B cell (primary cell): ENCODE data around the gene FAM107B. TPM values are rescaled to one million over a fixed set of nuclear protein-coding genes. Genes with fewer than 3 reads are reported as not detected.

ENCODE experiments used
- ATAC-seq: fragments of 200-7000 bp; cut with Tn5 transposase; one replicate; pipeline ENCODE4 v1.10.0; 2021; ENCODE audit warnings: low read depth, mild to moderate bottlenecking, moderate number of reproducible peaks, moderate library complexity
- CTCF ChIA-PET: fragments of 350-600 bp; sonication (Branson Sonifier 250); formaldehyde crosslinking; loops from one replicate; lab custom pipeline; 2021; ENCODE audit warnings: antibody characterized with exemption, inconsistent platforms; lab: Charles Lee
- POLR2A ChIA-PET: fragments of 350-600 bp; sonication (Branson Sonifier 250); formaldehyde crosslinking; loops from one replicate; lab custom pipeline; 2021; ENCODE audit warnings: antibody characterized with exemption; lab: Charles Lee
- DNase-seq: peaks from one replicate; pipeline ENCODE4 v3.0.0; 2013
- H2AFZ ChIP-seq: 2 replicates; pipeline ENCODE4 v1.6.1; 2012; ENCODE audit warnings: mild to moderate bottlenecking, low read depth, low read length; ENCODE audit not compliant: insufficient read depth, poor library complexity, severe bottlenecking
- H3K27ac ChIP-seq, 2 donors: 1 replicate in 1 of 2; 2 replicates in 1 of 2; pipeline ENCODE4 v1.5.1; 2012 to 2013; ENCODE audit warnings: low read length in 2 of 2, mild to moderate bottlenecking in 2 of 2, moderate library complexity in 1 of 2
- H3K27me3 ChIP-seq, 4 experiments: fragments of 200-600 bp in 1 of 4; sonication (generic) in 1 of 4; replicated peaks in 1 of 4; 1 replicate in 2 of 4; 2 replicates in 2 of 4; pipeline versions ENCODE4 v1.6.1 to v1.7.0; 2013 to 2016; ENCODE audit warnings: low read length in 3 of 4, mild to moderate bottlenecking in 2 of 4, mixed read lengths in 1 of 4, moderate library complexity in 1 of 4; ENCODE audit not compliant: insufficient read depth in 4 of 4, control insufficient read depth in 3 of 4; ENCODE audit errors: control extremely low read depth in 1 of 4
- H3K36me3 ChIP-seq, 2 experiments: replicated peaks in 1 of 2; 1 replicate in 1 of 2; 2 replicates in 1 of 2; pipeline versions ENCODE4 v1.6.1 to v1.7.1; 2013; ENCODE audit warnings: low read length in 1 of 2; ENCODE audit not compliant: insufficient read depth in 2 of 2, control insufficient read depth in 1 of 2; ENCODE audit errors: control extremely low read depth in 1 of 2, extremely low read depth in 1 of 2
- H3K4me1 ChIP-seq, 2 donors: fragments of 200-600 bp in 1 of 2; sonication (generic) in 1 of 2; 1 replicate in 1 of 2; 2 replicates in 1 of 2; pipeline versions ENCODE4 v1.5.1 to v1.6.1; 2013 to 2017; ENCODE audit warnings: low read length in 2 of 2; ENCODE audit not compliant: control insufficient read depth in 2 of 2, insufficient read depth in 2 of 2
- H3K4me2 ChIP-seq: replicated peaks from 2 replicates; pipeline ENCODE3; 2012; ENCODE audit warnings: mild to moderate bottlenecking, low read depth, low read length; ENCODE audit not compliant: poor library complexity, severe bottlenecking
- H3K4me3 ChIP-seq, 5 experiments: fragments of 200-600 bp in 1 of 5; sonication (generic) in 1 of 5; 1 replicate in 3 of 5; 2 replicates in 2 of 5; pipeline versions ENCODE4 v1.5.1 to v1.7.0; 2011 to 2016; ENCODE audit warnings: low read length in 4 of 5, mild to moderate bottlenecking in 4 of 5, low read depth in 2 of 5, control low read depth in 1 of 5, moderate library complexity in 1 of 5; ENCODE audit not compliant: insufficient read depth in 1 of 5; ENCODE audit errors: control extremely low read depth in 1 of 5, extremely low read depth in 1 of 5
- H3K79me2 ChIP-seq: fragments of 200-600 bp; sonication (generic); one replicate; pipeline ENCODE4 v1.6.0; 2016; ENCODE audit warnings: low read length; ENCODE audit not compliant: control insufficient read depth, insufficient read depth
- H3K9ac ChIP-seq: fragments of 200-600 bp; sonication (generic); 2 replicates; pipeline ENCODE4 v1.6.1; 2017; ENCODE audit warnings: mild to moderate bottlenecking, low read length, moderate library complexity
- H3K9me3 ChIP-seq, 3 donors: one replicate each; pipeline versions ENCODE4 v1.6.1 to v1.7.1; 2013; ENCODE audit warnings: low read length in 2 of 3; ENCODE audit not compliant: control insufficient read depth in 2 of 3, insufficient read depth in 1 of 3; ENCODE audit errors: control extremely low read depth in 1 of 3
- H4K20me1 ChIP-seq: 2 replicates; pipeline ENCODE4 v1.6.0; 2012; ENCODE audit warnings: mild to moderate bottlenecking, low read length; ENCODE audit not compliant: insufficient read depth, control insufficient read depth, poor library complexity, severe bottlenecking
- H3K27ac Mint-ChIP-seq: one replicate; pipeline ENCODE4 v1.8.0; 2021; ENCODE audit warnings: mixed read lengths
- H3K27me3 Mint-ChIP-seq: one replicate; pipeline ENCODE4 v1.8.0; 2021; ENCODE audit warnings: mixed read lengths
- H3K4me1 Mint-ChIP-seq: one replicate; pipeline ENCODE4 v1.8.0; 2021; ENCODE audit warnings: mixed read lengths
- H3K4me3 Mint-ChIP-seq: one replicate; pipeline ENCODE4 v1.8.0; 2021; ENCODE audit warnings: mixed read lengths
- H3K9me3 Mint-ChIP-seq: one replicate; pipeline ENCODE4 v1.8.0; 2022; ENCODE audit warnings: mixed read lengths; ENCODE audit not compliant: insufficient read depth
- CTCF ChIP-seq: fragments of 200-600 bp; IDR thresholded peaks from one replicate; pipeline ENCODE4 v1.8.0; 2022; ENCODE audit warnings: antibody characterized with exemption, mild to moderate bottlenecking
- EZH2 ChIP-seq: IDR thresholded peaks from 2 replicates; pipeline ENCODE4 v1.6.1; 2012; ENCODE audit warnings: borderline replicate concordance, low read depth, mild to moderate bottlenecking, moderate library complexity, low read length; ENCODE audit not compliant: insufficient read depth, poor library complexity, severe bottlenecking
- WGBS: methylation state at CpG from one replicate; pipeline ENCODE4 v1.1.5; 2013; ENCODE audit warnings: missing lambda C conversion rate; ENCODE audit not compliant: insufficient coverage; 5-methylcytosine and 5-hydroxymethylcytosine counted together
- intact Hi-C: fragments of 100-400 bp; cut with micrococcal nuclease; formaldehyde crosslinking; loops from one replicate; pipeline ENCODE4 v1.10.0; 2022
- polyA plus RNA-seq: library from polyadenylated mRNA; depleted of rRNA; stranded (reverse); fragments of >200 nt; gene quantifications from 2 replicates; pipeline ENCODE4 v1.2.3, GENCODE V29; 2012
- total RNA-seq, 2 donors: library from RNA; stranded (reverse); fragments of 120-200 nt in 1 of 2; gene quantifications; 1 replicate in 1 of 2; 2 replicates in 1 of 2; pipeline versions ENCODE4 v1.2.3 to v1.2.4, GENCODE V29; 2013 to 2022

FAM107B gene
- total and polyA plus RNA-seq, 2 donors (not counting 1 experiment from before 2014, with no cell fraction given), result 31.9 to 318 TPM

- no peaks in the 10 kb centered on the region for H3K27me3 Mint-ChIP-seq
- DNase-seq, result peak; percentile 50
- H4K20me1 ChIP-seq, result no peaks in the 10 kb centered on the region
- ChIA-PET CTCF (interaction anchor here (1.1 to 2.2 kb wide), 5 partner anchors 12 to 177 kb away, joined by 3 to 4 read pairs (median 3); no protein-coding TSS in a partner anchor), POLR2A (interaction anchor here (1.2 to 1.3 kb wide), 2 partner anchors 37 to 40 kb away, joined by 4 to 6 read pairs; no protein-coding TSS in a partner anchor)
- no peaks in the 10 kb centered on the region for H3K79me2 ChIP-seq
- H3K4me3 Mint-ChIP-seq, result peak overlapping the region; percentile 40
- peak; percentile 11 for ATAC-seq
- no peaks in the 10 kb centered on the region for H3K36me3 ChIP-seq
- peak overlapping the region; percentile 69 to 75 for H3K27ac ChIP-seq
- 0% methylated on average over 3 of the region's 6 CpGs for WGBS
- H3K9ac ChIP-seq, result no peak overlapping the region
- H3K27ac Mint-ChIP-seq, result peak overlapping the region; percentile 73
- H3K9me3 Mint-ChIP-seq, result peaks cover 3% of the 10 kb centered on the region
- H3K27me3 ChIP-seq, result no peaks in the 10 kb centered on the region
- H3K9me3 ChIP-seq, result peaks cover 0 to 3% (median 0%) of the 10 kb centered on the region in 3 donors
- TF ChIP-seq CTCF (no peak), EZH2 (no peak)
- H3K4me2 ChIP-seq, result peak overlapping the region; percentile 52
- H3K4me1 ChIP-seq, result peaks cover 51 to 60% of the 10 kb centered on the region in 2 donors
- H3K4me1 Mint-ChIP-seq, result peaks cover 65% of the 10 kb centered on the region
- peak overlapping the region; percentile 44 for H2AFZ ChIP-seq
- peak overlapping the region in 1 of 5 experiments; percentile 1 for H3K4me3 ChIP-seq
- intact Hi-C loops, result loop anchor here (2.0 kb wide), 1 partner anchor 13 kb away; no protein-coding TSS in a partner anchor
Measured at GRCh38 chr10:14645239-14645960, 129.3 kb downstream of the FAM107B start.

GRCh38 chr10:14639637-14640036 is 135.1 kb downstream of the FAM107B start:
- Histone ChIP-seq H3K4me1 (peaks cover 4% of the 10 kb centered on the region in 2 donors), H3K79me2 (no peaks in the 10 kb centered on the region), H3K27ac (no peak overlapping the region), H3K9me3 (peaks cover 0 to 3% (median 0%) of the 10 kb centered on the region in 3 donors), H3K9ac (no peak overlapping the region), H3K4me3 (no peak overlapping the region), H4K20me1 (no peaks in the 10 kb centered on the region), H2AFZ (no peak overlapping the region), H3K36me3 (no peaks in the 10 kb centered on the region), H3K27me3 (no peaks in the 10 kb centered on the region), H3K4me2 (no peak overlapping the region)
- H3K27me3 Mint-ChIP-seq, result no peaks in the 10 kb centered on the region
- WGBS, result 86% methylated on average over 3 of the region's 3 CpGs
- peaks cover 3% of the 10 kb centered on the region for H3K9me3 Mint-ChIP-seq
- peaks cover 14% of the 10 kb centered on the region for H3K4me1 Mint-ChIP-seq
- no peak for TF ChIP-seq EZH2
- no peak for TF ChIP-seq CTCF
- CTCF ChIA-PET, result interaction anchor here (1.8 kb wide), 1 partner anchor 9 kb away, joined by 5 read pairs; no protein-coding TSS in a partner anchor
- no peak for DNase-seq
- no peak overlapping the region for H3K27ac Mint-ChIP-seq
- intact Hi-C loops, result no loop called here
- no peak overlapping the region for H3K4me3 Mint-ChIP-seq
- no peak for ATAC-seq
- POLR2A ChIA-PET, result no interaction called here
